ENCODE measurements around the gene BICRAL.
"Not testable (repeated sequence)": the region's sequence is repeated elsewhere in the genome, so short reads cannot be mapped to it uniquely, and the experiment has no call there.

The BICRAL gene

GRCh38 chr6:42873313-42873712 is 91.5 kb downstream of the BICRAL start:
- Histone ChIP-seq H3K4me3 (ENCODE audit: low read length in 2 of 2) (no peak overlapping the region), H3K27me3 (ENCODE audit: control insufficient read depth in 3 of 3, insufficient read depth in 3 of 3, low read depth in 1 of 3, low read length in 3 of 3) (no peaks in the 10 kb centered on the region), H3K4me2 (ENCODE audit: insufficient read depth, low read length, poor library complexity, severe bottlenecking) (no peak overlapping the region), H3K9me3 (replicated peaks in 1 of 2; ENCODE audit: control insufficient read depth in 2 of 2, insufficient read depth in 1 of 2, low read depth in 1 of 2, low read length in 2 of 2) (no peaks in the 10 kb centered on the region), H3K23ac (ENCODE audit: low read depth, low read length, poor library complexity) (no peak overlapping the region), H2BK5ac (ENCODE audit: low read length) (no peak overlapping the region), H2BK12ac (ENCODE audit: low read length) (no peak overlapping the region), H4K8ac (ENCODE audit: low read depth, low read length) (no peak overlapping the region), H4K91ac (ENCODE audit: low read depth, low read length, poor library complexity) (no peak overlapping the region), H3K4me1 (ENCODE audit: control insufficient read depth in 2 of 2, insufficient read depth in 1 of 2, low read depth in 1 of 2, low read length in 2 of 2) (peaks cover 0 to 4% of the 10 kb centered on the region in 2 donors), H3K27ac (replicated peaks; ENCODE audit: low read length) (no peak overlapping the region), H2BK15ac (ENCODE audit: low read length) (no peak overlapping the region), H2BK120ac (ENCODE audit: low read depth, low read length) (no peak overlapping the region), H2AK5ac (ENCODE audit: low read depth, low read length) (no peak overlapping the region), H3K79me1 (ENCODE audit: low read depth, low read length) (no peaks in the 10 kb centered on the region), H3K18ac (ENCODE audit: low read length) (no peak overlapping the region), H3K36me3 (replicated peaks in 1 of 2; ENCODE audit: control insufficient read depth in 2 of 2, insufficient read depth in 2 of 2, low read length in 2 of 2) (no peaks in the 10 kb centered on the region), H3K4ac (ENCODE audit: low read length) (no peak overlapping the region), H3K9ac (ENCODE audit: low read depth, low read length, poor library complexity) (no peak overlapping the region), H3K14ac (ENCODE audit: low read length) (no peak overlapping the region), H2AFZ (ENCODE audit: low read length) (no peak overlapping the region)
- DNase-seq (ENCODE audit: low spot score) = no peak
- WGBS, 2 donors (ENCODE audit: extremely low coverage in 2 of 2, insufficient read length in 2 of 2, insufficient replicate concordance in 1 of 2) = no CpG with 5 or more reads among the region's 2 CpGs

DNA sequence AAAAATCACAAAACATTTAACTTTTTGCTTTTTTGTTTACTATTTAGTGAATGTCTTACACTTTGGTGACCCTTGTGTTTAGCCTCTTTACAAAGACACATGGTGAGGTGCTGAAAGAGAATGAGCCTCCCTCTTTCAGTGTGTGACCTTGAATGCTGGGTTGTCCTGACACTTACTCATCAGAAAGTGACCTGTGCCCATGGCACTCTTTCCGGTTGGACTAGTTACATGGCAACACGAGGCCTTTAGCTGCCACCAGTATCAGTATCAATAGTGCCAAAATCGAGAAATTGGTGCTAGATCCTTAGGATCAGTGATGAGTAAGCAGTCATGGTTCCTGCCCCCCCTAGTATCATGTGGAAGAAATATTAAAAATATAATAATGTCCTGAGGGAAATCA is 95.8 kb downstream of the BICRAL start:
- Histone ChIP-seq H3K23ac (ENCODE audit: low read depth, low read length, poor library complexity) (no peak overlapping the region), H4K8ac (ENCODE audit: low read depth, low read length) (no peak overlapping the region), H3K4me3 (ENCODE audit: low read length in 2 of 2) (no peak overlapping the region), H3K9me3 (replicated peaks in 1 of 2; ENCODE audit: control insufficient read depth in 2 of 2, insufficient read depth in 1 of 2, low read depth in 1 of 2, low read length in 2 of 2) (no peaks in the 10 kb centered on the region), H2AK5ac (ENCODE audit: low read depth, low read length) (no peak overlapping the region), H3K27me3 (ENCODE audit: control insufficient read depth in 3 of 3, insufficient read depth in 3 of 3, low read depth in 1 of 3, low read length in 3 of 3) (no peaks in the 10 kb centered on the region), H3K18ac (ENCODE audit: low read length) (no peak overlapping the region), H2BK120ac (ENCODE audit: low read depth, low read length) (no peak overlapping the region), H3K9ac (ENCODE audit: low read depth, low read length, poor library complexity) (no peak overlapping the region), H2BK15ac (ENCODE audit: low read length) (no peak overlapping the region), H3K36me3 (replicated peaks in 1 of 2; ENCODE audit: control insufficient read depth in 2 of 2, insufficient read depth in 2 of 2, low read length in 2 of 2) (peaks cover 3 to 18% of the 10 kb centered on the region in 2 donors), H3K4ac (ENCODE audit: low read length) (no peak overlapping the region), H3K4me2 (ENCODE audit: insufficient read depth, low read length, poor library complexity, severe bottlenecking) (no peak overlapping the region), H2BK5ac (ENCODE audit: low read length) (no peak overlapping the region), H3K27ac (replicated peaks; ENCODE audit: low read length) (no peak overlapping the region), H3K14ac (ENCODE audit: low read length) (no peak overlapping the region), H4K91ac (ENCODE audit: low read depth, low read length, poor library complexity) (no peak overlapping the region), H2AFZ (ENCODE audit: low read length) (peak overlapping the region; percentile 96), H3K4me1 (ENCODE audit: control insufficient read depth in 2 of 2, insufficient read depth in 1 of 2, low read depth in 1 of 2, low read length in 2 of 2) (peaks cover 0 to 2% of the 10 kb centered on the region in 2 donors), H2BK12ac (ENCODE audit: low read length) (no peak overlapping the region), H3K79me1 (ENCODE audit: low read depth, low read length) (peaks cover under 1% of the 10 kb centered on the region)
- WGBS, 2 donors (ENCODE audit: extremely low coverage in 2 of 2, insufficient read length in 2 of 2, insufficient replicate concordance in 1 of 2) = no CpG with 5 or more reads among the region's 3 CpGs
- DNase-seq (ENCODE audit: low spot score) = no peak

GRCh38 chr6:42879372-42880239 is 97.8 kb downstream of the BICRAL start, which contains the start of gene RPL7L1:
TSS of gene RPL7L1 (plus strand) at chr6:42879616. CDS start at chr6:42879911, 295 bp downstream.
- peak within 1 kb of the TSS; percentile 25 for H2AK5ac ChIP-seq (ENCODE audit: low read depth, low read length)
- no peak within 1 kb of the TSS for H4K91ac ChIP-seq (ENCODE audit: low read depth, low read length, poor library complexity)
- peak within 1 kb of the TSS; percentile 69 for H2BK5ac ChIP-seq (ENCODE audit: low read length)
- H3K18ac ChIP-seq (ENCODE audit: low read length) = peak within 1 kb of the TSS; percentile 50
- H3K9ac ChIP-seq (ENCODE audit: low read depth, low read length, poor library complexity) = peak within 1 kb of the TSS; percentile 96
- no peak within 1 kb of the TSS for H2BK15ac ChIP-seq (ENCODE audit: low read length)
- H3K4me2 ChIP-seq (ENCODE audit: insufficient read depth, low read length, poor library complexity, severe bottlenecking) = peak within 1 kb of the TSS; percentile 78
- H3K4me3 ChIP-seq (ENCODE audit: low read length in 2 of 2) = peak within 1 kb of the TSS; percentile 83 to 84
- H3K23ac ChIP-seq (ENCODE audit: low read depth, low read length, poor library complexity) = no peak within 1 kb of the TSS
- H3K27ac ChIP-seq (replicated peaks; ENCODE audit: low read length) = peak within 1 kb of the TSS; percentile 65
- H3K36me3 ChIP-seq (replicated peaks in 1 of 2; ENCODE audit: control insufficient read depth in 2 of 2, insufficient read depth in 2 of 2, low read length in 2 of 2) = peaks cover 20 to 38% of the 10 kb centered on the region in 2 donors
- peaks cover 0 to 2% of the 10 kb centered on the region in 2 donors for H3K4me1 ChIP-seq (ENCODE audit: control insufficient read depth in 2 of 2, insufficient read depth in 1 of 2, low read depth in 1 of 2, low read length in 2 of 2)
- H3K4ac ChIP-seq (ENCODE audit: low read length) = no peak within 1 kb of the TSS
- peak; percentile 75 for DNase-seq (ENCODE audit: low spot score)
- peak within 1 kb of the TSS; percentile 11 for H3K14ac ChIP-seq (ENCODE audit: low read length)
- H3K9me3 ChIP-seq (replicated peaks in 1 of 2; ENCODE audit: control insufficient read depth in 2 of 2, insufficient read depth in 1 of 2, low read depth in 1 of 2, low read length in 2 of 2) = no peaks in the 10 kb centered on the region
- H3K27me3 ChIP-seq (ENCODE audit: control insufficient read depth in 3 of 3, insufficient read depth in 3 of 3, low read depth in 1 of 3, low read length in 3 of 3) = no peaks in the 10 kb centered on the region
- peaks cover 5% of the 10 kb centered on the region for H3K79me1 ChIP-seq (ENCODE audit: low read depth, low read length)
- no peak within 1 kb of the TSS for H2BK120ac ChIP-seq (ENCODE audit: low read depth, low read length)
- H4K8ac ChIP-seq (ENCODE audit: low read depth, low read length) = peak within 1 kb of the TSS; percentile 95
- no CpG with 5 or more reads among the region's 41 CpGs for WGBS, 2 donors (ENCODE audit: extremely low coverage in 2 of 2, insufficient read length in 2 of 2, insufficient replicate concordance in 1 of 2)
- peak within 1 kb of the TSS; percentile 92 for H2AFZ ChIP-seq (ENCODE audit: low read length)
- H2BK12ac ChIP-seq (ENCODE audit: low read length) = no peak within 1 kb of the TSS

DNA sequence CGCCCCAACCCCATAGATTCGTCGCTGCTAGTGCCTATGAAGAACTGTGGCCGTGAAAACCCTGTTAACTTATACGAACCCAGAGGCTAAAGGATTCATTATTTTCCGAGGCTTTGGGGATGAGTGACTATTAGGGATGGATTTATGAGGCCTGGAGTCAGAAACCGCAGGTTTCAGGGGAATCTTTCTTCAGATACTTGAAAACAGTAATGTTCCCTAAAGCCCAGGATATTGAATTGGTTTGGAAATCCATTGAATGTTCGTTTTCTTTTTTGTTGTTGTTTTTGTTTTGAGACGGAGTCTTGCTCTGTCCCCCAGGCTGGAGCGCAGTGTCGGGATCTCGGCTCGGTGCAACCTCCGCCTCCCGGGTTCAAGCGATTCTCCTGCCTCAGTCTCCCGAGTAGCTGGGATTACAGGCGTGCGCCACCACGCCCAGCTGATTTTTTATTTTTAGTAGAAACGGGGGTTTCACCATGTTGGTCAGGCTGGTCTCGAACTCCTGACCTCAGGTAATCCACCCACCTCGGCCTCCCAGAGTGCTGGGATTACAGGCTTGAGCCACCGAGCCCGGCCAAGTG is 98.5 kb downstream of the BICRAL start:
- not testable (repeated sequence) for H2BK12ac ChIP-seq (ENCODE audit: low read length); H3K23ac ChIP-seq (ENCODE audit: low read depth, low read length, poor library complexity); H3K4me1 ChIP-seq (ENCODE audit: control insufficient read depth in 2 of 2, insufficient read depth in 1 of 2, low read depth in 1 of 2, low read length in 2 of 2); H3K27me3 ChIP-seq (ENCODE audit: control insufficient read depth in 3 of 3, insufficient read depth in 3 of 3, low read depth in 1 of 3, low read length in 3 of 3); H4K8ac ChIP-seq (ENCODE audit: low read depth, low read length); H2AK5ac ChIP-seq (ENCODE audit: low read depth, low read length); H3K4ac ChIP-seq (ENCODE audit: low read length); DNase-seq (ENCODE audit: low spot score); H4K91ac ChIP-seq (ENCODE audit: low read depth, low read length, poor library complexity); H2BK15ac ChIP-seq (ENCODE audit: low read length); H3K9me3 ChIP-seq (replicated peaks in 1 of 2; ENCODE audit: control insufficient read depth in 2 of 2, insufficient read depth in 1 of 2, low read depth in 1 of 2, low read length in 2 of 2); H3K79me1 ChIP-seq (ENCODE audit: low read depth, low read length); H2BK120ac ChIP-seq (ENCODE audit: low read depth, low read length)
- H3K27ac ChIP-seq (replicated peaks; ENCODE audit: low read length) = peak overlapping the region; percentile 43
- H2AFZ ChIP-seq (ENCODE audit: low read length) = peak overlapping the region; percentile 92
- peak overlapping the region; percentile 50 for H3K18ac ChIP-seq (ENCODE audit: low read length)
- peak overlapping the region; percentile 59 for H3K4me2 ChIP-seq (ENCODE audit: insufficient read depth, low read length, poor library complexity, severe bottlenecking)
- peak overlapping the region; percentile 11 for H3K14ac ChIP-seq (ENCODE audit: low read length)
- H2BK5ac ChIP-seq (ENCODE audit: low read length) = peak overlapping the region; percentile 69
- H3K4me3 ChIP-seq (ENCODE audit: low read length in 2 of 2) = peak overlapping the region; percentile 83 to 84
- H3K36me3 ChIP-seq (replicated peaks in 1 of 2; ENCODE audit: control insufficient read depth in 2 of 2, insufficient read depth in 2 of 2, low read length in 2 of 2) = peaks cover 24 to 45% of the 10 kb centered on the region in 2 donors
- WGBS, 2 donors (ENCODE audit: extremely low coverage in 2 of 2, insufficient read length in 2 of 2, insufficient replicate concordance in 1 of 2) = no CpG with 5 or more reads among the region's 25 CpGs
- peak overlapping the region; percentile 83 for H3K9ac ChIP-seq (ENCODE audit: low read depth, low read length, poor library complexity)

Measured in neuronal stem cell (in vitro differentiated cells).